B cell (primary cell): Measurements from ENCODE around the gene SHLD2.
"Not testable (repeated sequence)": the region's sequence is repeated elsewhere in the genome, so short reads cannot be mapped to it uniquely, and the experiment has no call there.

ENCODE experiments used
- EZH2 ChIP-seq: IDR thresholded peaks from 2 replicates; pipeline ENCODE4 v1.6.1; 2012; ENCODE audit warnings: borderline replicate concordance, low read depth, mild to moderate bottlenecking, moderate library complexity, low read length; ENCODE audit not compliant: insufficient read depth, poor library complexity, severe bottlenecking
- TF ChIP-seq, protein P1 (sequence below): fragments of 200-600 bp; IDR thresholded peaks from one replicate; pipeline ENCODE4 v1.8.0; 2022; ENCODE audit warnings: antibody characterized with exemption, mild to moderate bottlenecking

- TF ChIP-seq, protein P1, sequence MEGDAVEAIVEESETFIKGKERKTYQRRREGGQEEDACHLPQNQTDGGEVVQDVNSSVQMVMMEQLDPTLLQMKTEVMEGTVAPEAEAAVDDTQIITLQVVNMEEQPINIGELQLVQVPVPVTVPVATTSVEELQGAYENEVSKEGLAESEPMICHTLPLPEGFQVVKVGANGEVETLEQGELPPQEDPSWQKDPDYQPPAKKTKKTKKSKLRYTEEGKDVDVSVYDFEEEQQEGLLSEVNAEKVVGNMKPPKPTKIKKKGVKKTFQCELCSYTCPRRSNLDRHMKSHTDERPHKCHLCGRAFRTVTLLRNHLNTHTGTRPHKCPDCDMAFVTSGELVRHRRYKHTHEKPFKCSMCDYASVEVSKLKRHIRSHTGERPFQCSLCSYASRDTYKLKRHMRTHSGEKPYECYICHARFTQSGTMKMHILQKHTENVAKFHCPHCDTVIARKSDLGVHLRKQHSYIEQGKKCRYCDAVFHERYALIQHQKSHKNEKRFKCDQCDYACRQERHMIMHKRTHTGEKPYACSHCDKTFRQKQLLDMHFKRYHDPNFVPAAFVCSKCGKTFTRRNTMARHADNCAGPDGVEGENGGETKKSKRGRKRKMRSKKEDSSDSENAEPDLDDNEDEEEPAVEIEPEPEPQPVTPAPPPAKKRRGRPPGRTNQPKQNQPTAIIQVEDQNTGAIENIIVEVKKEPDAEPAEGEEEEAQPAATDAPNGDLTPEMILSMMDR, result not testable (repeated sequence)
- not testable (repeated sequence) for TF ChIP-seq EZH2
Measured at GRCh38 chr10:87143109-87143418, 48.1 kb downstream of the SHLD2 start.
